ENCODE results near the gene MARVELD1.

Gene MARVELD1

GRCh38 chr10:97724341-97724941, 10.9 kb downstream of the MARVELD1 start:
- no peak for DNase-seq

DNA sequence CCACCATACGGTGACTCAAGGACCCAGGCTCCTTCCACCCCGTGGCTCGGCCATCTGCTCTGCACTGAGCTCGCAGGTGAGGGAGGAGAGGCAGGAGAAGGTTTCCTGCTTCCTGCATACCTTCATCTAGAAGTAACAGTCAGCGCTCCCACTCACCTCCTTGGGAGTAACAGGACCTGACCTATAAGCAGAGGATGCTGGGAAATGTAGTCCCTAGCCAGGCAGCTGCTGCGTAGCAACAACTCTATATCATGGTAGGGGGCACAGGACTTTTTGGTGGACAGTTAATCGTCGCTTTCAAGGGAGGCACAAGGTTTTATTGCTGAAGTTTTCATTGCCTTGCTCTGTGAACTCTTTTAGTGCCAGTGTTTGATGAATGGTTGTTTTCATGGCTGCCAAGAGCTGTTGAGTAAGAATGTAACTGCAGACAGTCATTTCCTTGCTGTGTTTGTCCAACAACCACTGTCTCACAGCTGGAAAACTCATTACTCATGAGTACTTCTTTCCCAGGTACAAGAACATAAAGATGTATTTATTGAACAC, 13.2 kb downstream of the MARVELD1 start:
- DNase-seq, result no peak

DNA sequence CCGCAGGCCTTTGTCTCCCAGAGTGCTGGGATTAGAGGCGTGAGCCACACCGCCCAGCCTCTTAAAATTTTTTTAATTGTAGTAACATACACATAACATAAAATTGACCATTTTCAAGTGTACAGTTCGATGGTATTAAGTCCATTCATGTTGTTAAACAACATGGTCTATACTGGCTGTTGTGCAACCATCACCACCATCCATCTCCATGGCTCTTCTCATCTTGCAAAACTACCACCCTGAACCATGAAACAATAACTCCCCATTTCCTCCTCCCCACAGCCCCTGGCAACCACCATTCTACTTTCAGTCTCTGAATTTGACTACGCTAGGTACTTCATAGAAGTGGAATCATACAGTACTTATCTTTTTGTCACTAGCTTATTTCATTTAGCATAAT, 15.5 kb downstream of the MARVELD1 start:
- no peak for DNase-seq

- peak; percentile 67 for DNase-seq
These were observed 18.0 kb downstream of the MARVELD1 start for GRCh38 chr10:97731346-97732051.

- DNase-seq, result no peak
These were observed 18.5 kb downstream of the MARVELD1 start for GRCh38 chr10:97732052-97732359.

- DNase-seq, result no peak
These were observed 19.7 kb downstream of the MARVELD1 start for GRCh38 chr10:97733256-97733655.

DNA sequence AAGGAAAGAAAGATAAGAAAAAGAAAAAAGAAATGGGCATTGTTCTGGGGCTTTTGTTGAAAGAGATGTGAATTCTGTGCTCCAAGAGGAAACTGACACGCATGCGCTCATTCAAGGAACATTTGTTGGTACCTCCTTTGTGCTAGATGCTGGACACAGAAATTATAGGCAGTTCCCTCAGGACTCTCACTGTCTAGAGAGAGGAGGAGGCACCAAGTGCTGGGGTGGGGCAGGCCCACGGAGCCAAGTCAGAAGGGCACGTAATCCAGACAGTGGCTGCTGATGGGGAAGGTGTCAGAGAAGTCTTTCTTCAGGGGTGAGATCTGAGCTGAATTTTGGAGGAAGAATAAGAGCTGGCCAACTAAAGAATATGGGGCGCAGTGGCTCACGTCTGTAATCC, 20.5 kb downstream of the MARVELD1 start:
- DNase-seq, result no peak

DNA sequence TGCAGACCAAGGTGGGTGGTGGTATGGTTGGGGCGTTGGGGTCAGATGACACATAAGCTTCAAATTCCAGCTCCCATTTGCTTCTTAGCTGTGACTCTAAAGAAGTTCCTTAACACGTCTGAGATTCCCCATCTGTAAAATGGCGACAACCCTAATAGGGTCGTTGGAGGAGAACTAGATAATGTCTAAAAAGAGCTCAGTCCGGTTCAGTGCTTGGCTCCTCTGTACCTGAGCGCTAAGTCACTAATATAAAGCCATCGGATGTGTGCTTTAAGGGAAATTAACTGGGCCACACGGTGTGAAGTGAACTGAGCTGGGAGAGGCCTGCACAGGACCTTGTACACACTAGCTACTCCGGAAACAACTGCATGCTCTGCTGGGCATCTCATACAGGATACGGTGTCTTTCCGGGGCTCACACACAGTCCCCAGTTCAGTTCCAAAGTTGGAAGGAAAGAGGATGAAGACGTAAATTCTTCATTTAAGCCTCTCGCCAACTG, 22.9 kb downstream of the MARVELD1 start:
- no peak for DNase-seq

DNA sequence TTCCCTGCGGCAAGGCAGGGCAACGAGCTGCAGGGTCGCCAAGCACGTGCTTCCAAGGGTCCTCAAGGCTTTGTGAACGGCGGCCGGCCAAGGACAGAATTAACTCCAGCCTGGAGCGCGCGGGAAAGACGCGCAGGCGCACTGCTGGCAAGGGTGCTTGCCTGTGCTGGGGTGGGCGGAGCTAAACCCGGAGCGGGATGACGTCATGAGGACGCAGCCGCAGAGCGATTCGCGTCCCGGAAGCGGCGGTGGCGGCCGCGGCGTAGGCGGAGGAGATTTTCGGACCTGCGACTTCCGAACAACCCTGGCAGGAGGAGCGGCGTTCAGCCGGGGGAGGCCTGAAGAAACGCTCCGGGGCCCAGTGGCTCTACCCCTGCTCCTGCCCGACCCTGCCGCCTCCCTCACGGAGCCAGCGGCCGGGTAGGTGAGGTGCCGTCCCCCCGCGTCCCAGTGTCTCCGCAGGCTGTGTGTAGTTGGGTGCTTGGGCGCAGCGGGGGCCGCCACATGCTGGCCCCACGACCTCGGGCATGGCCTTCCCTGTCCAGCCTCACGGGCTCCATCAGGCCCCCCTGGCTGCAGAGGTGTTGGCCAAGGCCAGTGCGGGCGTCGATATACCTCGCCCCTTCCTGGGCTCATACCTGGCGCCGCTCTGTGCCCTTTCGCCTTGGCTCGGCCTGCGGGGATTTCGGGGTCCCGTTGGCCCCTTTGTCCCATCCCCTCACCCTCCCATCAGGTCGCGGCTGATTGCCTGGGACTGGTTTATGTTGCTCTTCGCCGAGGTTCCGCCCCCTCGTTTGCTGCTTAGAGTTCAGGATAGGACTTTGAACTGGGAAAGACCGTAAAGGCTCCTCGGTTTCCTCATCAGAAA, 23.6 kb downstream of the MARVELD1 start, which contains the start of gene ZFYVE27:
Gene ZFYVE27, plus strand, starts transcription at position 227 of the 868 bp plus-strand sequence. CDS start 1,350 bp downstream, outside the sequence.
- DNase-seq, result peak; percentile 99

GRCh38 chr10:97737770-97738265, 24.3 kb downstream of the MARVELD1 start:
- DNase-seq, result no peak

GRCh38 chr10:97738616-97739015, 25.1 kb downstream of the MARVELD1 start:
- DNase-seq, result no peak

- no peak for DNase-seq
These were observed 27.1 kb downstream of the MARVELD1 start for GRCh38 chr10:97740613-97741012.

GRCh38 chr10:97743169-97743943, 29.8 kb downstream of the MARVELD1 start:
- DNase-seq, result no peak

DNA sequence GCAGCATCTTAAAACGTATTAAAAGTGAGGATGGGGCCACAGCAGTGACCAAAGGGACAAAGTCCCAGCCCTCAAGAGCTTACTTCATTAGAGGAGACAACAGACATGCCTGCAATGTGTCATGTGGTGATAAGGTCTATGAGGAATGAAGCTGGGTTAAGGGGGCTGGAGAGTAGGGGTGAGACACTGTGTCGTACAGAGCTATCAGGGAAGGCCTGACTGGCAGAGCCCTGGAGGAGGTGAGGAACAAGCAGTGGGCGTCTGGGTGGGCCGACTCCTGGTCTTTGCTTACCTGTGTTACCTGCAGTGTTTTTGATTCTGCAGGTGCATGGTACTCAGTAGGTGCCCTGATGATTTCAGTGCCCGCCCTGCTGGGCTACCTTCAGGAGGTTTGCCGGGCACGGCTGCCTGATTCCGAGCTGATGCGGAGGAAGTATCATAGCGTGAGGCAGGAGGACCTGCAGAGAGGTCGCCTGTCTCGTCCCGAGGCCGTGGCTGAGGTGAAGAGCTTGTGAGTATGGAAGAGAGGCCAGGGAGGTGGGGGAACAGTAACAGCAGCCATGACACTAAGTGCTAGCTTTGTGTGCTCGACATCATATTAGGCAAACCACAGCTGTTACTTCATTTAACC, 31.0 kb downstream of the MARVELD1 start:
- DNase-seq, result no peak

GRCh38 chr10:97747573-97747972, 34.0 kb downstream of the MARVELD1 start:
- no peak for DNase-seq

- DNase-seq, result no peak
These were observed 34.6 kb downstream of the MARVELD1 start for GRCh38 chr10:97748116-97748515.

- DNase-seq, result no peak
These were observed 39.4 kb downstream of the MARVELD1 start for GRCh38 chr10:97752956-97753355.

DNA sequence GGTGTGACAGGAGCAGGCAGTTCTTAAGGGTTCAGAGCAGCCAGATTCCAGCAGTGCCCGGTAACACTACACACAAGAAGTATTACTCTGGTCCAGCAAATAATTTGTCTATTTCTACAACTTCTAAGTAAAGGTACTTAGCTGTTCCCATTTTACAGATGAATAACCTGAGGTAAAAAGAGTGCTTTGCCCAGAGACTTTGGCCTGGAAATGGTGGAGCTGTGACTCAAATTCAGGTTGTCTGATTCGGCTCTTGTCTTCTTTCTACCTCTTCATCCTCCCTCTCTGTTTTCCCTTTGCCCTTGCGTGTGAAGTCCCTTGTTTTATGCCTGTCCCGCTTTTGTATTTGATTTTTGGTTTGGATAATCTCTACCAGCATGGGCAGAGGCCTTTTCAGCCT, 41.2 kb downstream of the MARVELD1 start:
- DNase-seq, result no peak

DNA sequence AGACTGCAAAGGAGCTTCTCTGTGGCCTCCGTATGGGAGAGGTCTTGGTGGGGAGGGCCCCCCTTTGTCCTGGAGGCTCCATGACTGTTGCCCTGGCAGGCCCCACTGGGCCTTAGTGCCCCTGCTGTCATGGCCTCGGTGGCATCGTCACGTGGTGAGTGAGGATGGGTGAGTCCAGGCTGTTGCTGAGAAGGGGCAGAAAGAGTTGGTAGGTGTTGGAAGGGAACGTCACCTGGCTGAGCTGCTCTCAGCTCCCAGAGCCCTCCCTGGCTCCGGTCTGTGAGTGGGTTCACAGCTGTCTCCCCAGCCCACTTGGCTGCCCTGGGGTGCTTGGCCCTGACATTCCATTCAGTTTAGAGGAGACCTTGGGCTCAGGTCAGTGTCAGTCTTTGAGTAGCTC, 42.2 kb downstream of the MARVELD1 start:
- DNase-seq, result no peak

DNA sequence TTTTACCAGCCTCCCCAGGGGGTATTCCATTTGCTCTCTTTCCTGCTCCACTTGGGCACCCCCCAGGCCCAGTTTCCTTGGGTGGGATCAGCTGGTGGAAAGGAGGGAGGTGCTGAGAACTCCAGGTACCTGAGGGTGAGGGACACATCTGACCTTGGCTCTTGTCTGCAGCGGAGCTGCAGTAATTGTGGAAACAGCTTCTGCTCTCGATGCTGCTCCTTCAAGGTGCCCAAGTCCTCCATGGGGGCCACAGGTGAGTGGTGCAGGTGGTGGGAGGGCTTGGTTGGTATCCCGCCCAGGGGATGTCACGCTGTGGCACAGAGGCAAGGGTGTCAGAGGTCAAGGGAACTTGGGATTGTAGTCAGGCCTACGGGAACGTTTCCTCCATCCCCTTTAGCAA, 43.9 kb downstream of the MARVELD1 start:
- no peak for DNase-seq

DNA sequence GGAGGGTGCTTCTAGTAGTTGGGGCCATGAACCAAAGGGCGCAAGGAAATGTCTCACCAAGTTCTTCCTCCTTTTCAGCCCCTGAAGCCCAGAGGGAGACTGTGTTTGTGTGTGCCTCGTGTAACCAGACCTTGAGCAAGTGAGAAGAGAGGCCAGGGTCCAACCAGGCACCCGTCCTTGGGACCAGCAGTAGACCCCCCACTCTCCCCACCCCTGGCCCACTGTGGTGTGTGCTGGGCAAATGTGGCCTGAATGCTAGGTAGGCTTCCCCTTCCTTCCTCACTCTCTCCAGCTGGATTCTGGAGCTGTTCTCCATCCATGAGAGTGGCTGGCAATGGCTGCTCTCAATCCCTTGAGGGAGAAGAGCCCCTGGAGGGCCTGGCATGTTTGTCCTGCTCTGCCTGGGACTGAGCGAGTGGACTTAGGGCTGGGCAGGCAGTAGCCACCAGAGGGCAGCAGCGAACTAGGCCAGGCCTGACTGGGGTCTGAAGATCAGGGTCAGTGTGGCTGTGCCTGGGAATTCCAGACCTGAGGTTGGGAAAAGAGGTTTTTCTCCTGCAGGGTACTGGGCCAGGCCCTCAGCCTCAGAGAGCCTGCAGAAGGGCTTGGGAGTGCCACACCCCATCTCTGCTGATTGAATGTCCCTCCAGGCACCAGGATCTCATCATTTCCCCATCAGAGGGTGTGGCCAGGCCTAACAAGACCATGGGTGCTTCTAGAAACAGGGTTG, 45.8 kb downstream of the MARVELD1 start:
- peak; percentile 64 for DNase-seq

Data from stimulated activated CD4-positive, alpha-beta T cell treated with anti-CD3 and anti-CD28 coated beads, Interleukin-15, amount 100 ng/mL, for 24 hours (primary cell).